Stimulated activated CD4-positive, alpha-beta T cell treated with anti-CD3 and anti-CD28 coated beads, Interleukin-12 subunit alpha, Interleukin-12 subunit beta, amount 100 ng/mL, for 4 hours (primary cell): ENCODE measurements around the gene CBR3.
"Not testable (repeated sequence)": the region's sequence is repeated elsewhere in the genome, so short reads cannot be mapped to it uniquely, and the experiment has no call there.

ENCODE experiments used
- DNase-seq: peaks from one replicate; pipeline ENCODE4 v3.0.0-alpha.2; 2020

CBR3 gene

GRCh38 chr21:36134803-36135390 is at the start of gene CBR3:
CBR3 (plus strand) TSS chr21:36135079; CDS start chr21:36135193, 114 bp downstream.
- peak; percentile 56 for DNase-seq

GRCh38 chr21:36087362-36088138 is 47.3 kb upstream of the CBR3 start:
- no peak for DNase-seq

GRCh38 chr21:36089946-36090345 is 44.9 kb upstream of the CBR3 start:
- DNase-seq, result no peak

GRCh38 chr21:36092681-36093080 is 42.2 kb upstream of the CBR3 start:
- no peak for DNase-seq

- DNase-seq, result no peak
These were observed 41.4 kb upstream of the CBR3 start for GRCh38 chr21:36093512-36093911.

- no peak for DNase-seq
These were observed 38.2 kb upstream of the CBR3 start for GRCh38 chr21:36096398-36097290.

GRCh38 chr21:36097427-36098181 is 37.3 kb upstream of the CBR3 start:
- no peak for DNase-seq

- no peak for DNase-seq
These were observed 36.7 kb upstream of the CBR3 start for GRCh38 chr21:36098182-36098532.

- DNase-seq, result no peak
These were observed 35.9 kb upstream of the CBR3 start for GRCh38 chr21:36099000-36099399.

- DNase-seq, result not testable (repeated sequence)
These were observed 35.1 kb upstream of the CBR3 start for GRCh38 chr21:36099695-36100211.

- DNase-seq, result no peak
These were observed 33.8 kb upstream of the CBR3 start for GRCh38 chr21:36100971-36101641.

GRCh38 chr21:36103434-36103833 is 31.4 kb upstream of the CBR3 start:
- DNase-seq, result no peak

GRCh38 chr21:36104317-36105300 is 30.3 kb upstream of the CBR3 start:
- DNase-seq, result peak; percentile 49

GRCh38 chr21:36105327-36105842 is 29.5 kb upstream of the CBR3 start:
- DNase-seq, result no peak

- no peak for DNase-seq
These were observed 25.0 kb upstream of the CBR3 start for GRCh38 chr21:36109868-36110267.

- no peak for DNase-seq
These were observed 23.6 kb upstream of the CBR3 start for GRCh38 chr21:36111238-36111637.

GRCh38 chr21:36113647-36114428 is 21.0 kb upstream of the CBR3 start:
- DNase-seq, result peak; percentile 35

- no peak for DNase-seq
These were observed 19.6 kb upstream of the CBR3 start for GRCh38 chr21:36115138-36115730.

- no peak for DNase-seq
These were observed 17.6 kb upstream of the CBR3 start for GRCh38 chr21:36117286-36117741.
